ENCODE data around the gene SH3BGRL. TPM values are rescaled to one million over a fixed set of nuclear protein-coding genes. Genes with fewer than 3 reads are reported as not detected.

SH3BGRL gene
- total RNA-seq, 1 donor from 2014 or later = 35.7 TPM

- H3K36me3 Mint-ChIP-seq (ENCODE audit: low read depth) = peaks cover 11% of the 10 kb centered on the region
- no peaks in the 10 kb centered on the region for H3K27me3 Mint-ChIP-seq
- intact Hi-C loops (cut with micrococcal nuclease) = no loop called here
- peaks cover 3% of the 10 kb centered on the region for H3K9me3 Mint-ChIP-seq
- H3K4me3 Mint-ChIP-seq = no peak overlapping the region
- DNase-seq = no peak
- no peak overlapping the region for H3K27ac Mint-ChIP-seq
- H3K4me1 Mint-ChIP-seq = no peaks in the 10 kb centered on the region
Measured at GRCh38 chrX:81231476-81231875, 29.6 kb downstream of the SH3BGRL start.

GRCh38 chrX:81232218-81232617 lies 30.3 kb downstream of the SH3BGRL start:
- no peak overlapping the region for H3K27ac Mint-ChIP-seq

GRCh38 chrX:81237516-81237915 lies 35.6 kb downstream of the SH3BGRL start:
- H3K4me3 Mint-ChIP-seq = no peak overlapping the region
- no peaks in the 10 kb centered on the region for H3K27me3 Mint-ChIP-seq
- H3K27ac Mint-ChIP-seq = no peak overlapping the region
- DNase-seq = no peak
- intact Hi-C loops (cut with micrococcal nuclease) = no loop called here
- H3K9me3 Mint-ChIP-seq = peaks cover 17% of the 10 kb centered on the region
- H3K4me1 Mint-ChIP-seq = no peaks in the 10 kb centered on the region
- H3K36me3 Mint-ChIP-seq (ENCODE audit: low read depth) = peaks cover 44% of the 10 kb centered on the region

More at GRCh38 chrX:81232218-81232617, 30.3 kb downstream of the SH3BGRL start:
- no peak for DNase-seq
- no peak overlapping the region for H3K4me3 Mint-ChIP-seq
- H3K9me3 Mint-ChIP-seq = peaks cover 7% of the 10 kb centered on the region
- no peaks in the 10 kb centered on the region for H3K27me3 Mint-ChIP-seq
- H3K4me1 Mint-ChIP-seq = no peaks in the 10 kb centered on the region
- intact Hi-C loops (cut with micrococcal nuclease) = no loop called here
- H3K36me3 Mint-ChIP-seq (ENCODE audit: low read depth) = peaks cover 17% of the 10 kb centered on the region

- peaks cover 46% of the 10 kb centered on the region for H3K36me3 Mint-ChIP-seq (ENCODE audit: low read depth)
- no peaks in the 10 kb centered on the region for H3K4me1 Mint-ChIP-seq
- H3K9me3 Mint-ChIP-seq = peaks cover 17% of the 10 kb centered on the region
- intact Hi-C loops (cut with micrococcal nuclease) = no loop called here
- H3K27me3 Mint-ChIP-seq = no peaks in the 10 kb centered on the region
- no peak overlapping the region for H3K4me3 Mint-ChIP-seq
- DNase-seq = no peak
- H3K27ac Mint-ChIP-seq = no peak overlapping the region
Measured at GRCh38 chrX:81238166-81238565, 36.3 kb downstream of the SH3BGRL start.

GRCh38 chrX:81240701-81241331 lies 38.9 kb downstream of the SH3BGRL start:
- no peak overlapping the region for H3K27ac Mint-ChIP-seq
- H3K9me3 Mint-ChIP-seq = peaks cover 14% of the 10 kb centered on the region
- intact Hi-C loops (cut with micrococcal nuclease) = no loop called here
- H3K36me3 Mint-ChIP-seq (ENCODE audit: low read depth) = peaks cover 40% of the 10 kb centered on the region
- no peaks in the 10 kb centered on the region for H3K27me3 Mint-ChIP-seq
- H3K4me1 Mint-ChIP-seq = no peaks in the 10 kb centered on the region
- no peak overlapping the region for H3K4me3 Mint-ChIP-seq
- no peak for DNase-seq

GRCh38 chrX:81241753-81242152 lies 39.9 kb downstream of the SH3BGRL start:
- Mint-ChIP-seq H3K4me1 (no peaks in the 10 kb centered on the region), H3K36me3 (ENCODE audit: low read depth) (peaks cover 36% of the 10 kb centered on the region), H3K27me3 (no peaks in the 10 kb centered on the region), H3K4me3 (no peak overlapping the region), H3K9me3 (peaks cover 12% of the 10 kb centered on the region), H3K27ac (no peak overlapping the region)
- intact Hi-C loops (cut with micrococcal nuclease) = no loop called here
- no peak for DNase-seq

- Mint-ChIP-seq H3K9me3 (no peaks in the 10 kb centered on the region), H3K4me1 (peaks cover 2% of the 10 kb centered on the region), H3K4me3 (no peak overlapping the region), H3K36me3 (ENCODE audit: low read depth) (no peaks in the 10 kb centered on the region), H3K27me3 (no peaks in the 10 kb centered on the region), H3K27ac (no peak overlapping the region)
- intact Hi-C loops (cut with micrococcal nuclease) = no loop called here
- no peak for DNase-seq
Measured at GRCh38 chrX:81255876-81256275, 54.0 kb downstream of the SH3BGRL start.

GRCh38 chrX:81257817-81258216 lies 55.9 kb downstream of the SH3BGRL start:
- H3K4me3 Mint-ChIP-seq = no peak overlapping the region
- no peaks in the 10 kb centered on the region for H3K36me3 Mint-ChIP-seq (ENCODE audit: low read depth)
- DNase-seq = no peak
- intact Hi-C loops (cut with micrococcal nuclease) = no loop called here
- H3K27ac Mint-ChIP-seq = no peak overlapping the region
- H3K4me1 Mint-ChIP-seq = peaks cover 2% of the 10 kb centered on the region
- no peaks in the 10 kb centered on the region for H3K27me3 Mint-ChIP-seq
- no peaks in the 10 kb centered on the region for H3K9me3 Mint-ChIP-seq

DNA sequence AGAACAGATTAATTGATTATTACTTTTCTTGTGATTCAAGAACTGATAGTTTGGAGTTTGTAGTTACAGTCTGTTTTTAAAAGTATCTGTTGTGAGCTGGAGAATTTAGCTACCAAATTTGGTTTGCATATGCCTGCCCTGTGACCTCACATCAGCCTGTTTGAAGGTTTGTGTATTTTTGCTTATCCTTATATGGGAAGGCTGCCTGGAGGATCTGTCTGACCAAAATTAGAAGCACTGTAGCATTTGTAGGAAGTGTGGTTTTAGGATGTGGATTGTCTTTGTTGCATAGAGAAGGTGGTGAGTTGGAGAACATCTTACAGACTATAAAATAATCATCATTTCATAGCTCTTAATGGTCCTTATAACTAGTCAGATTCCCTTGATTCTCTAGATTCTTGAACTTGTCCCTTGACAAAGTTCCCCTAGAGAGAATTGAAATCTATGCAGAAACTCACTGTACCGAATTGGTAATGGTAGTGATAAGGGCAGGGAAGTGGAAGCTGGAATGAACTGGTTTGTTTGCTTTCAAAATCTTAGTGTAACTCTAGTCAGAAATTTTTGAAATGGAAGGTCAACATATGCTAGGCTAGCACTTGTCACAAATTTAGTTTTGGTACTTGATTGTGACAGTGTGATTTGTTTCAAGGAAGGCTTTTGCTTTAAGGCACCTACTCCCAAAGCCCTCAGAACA lies 57.3 kb downstream of the SH3BGRL start:
- intact Hi-C loops (cut with micrococcal nuclease) = no loop called here
- H3K4me1 Mint-ChIP-seq = peaks cover 2% of the 10 kb centered on the region
- no peaks in the 10 kb centered on the region for H3K36me3 Mint-ChIP-seq (ENCODE audit: low read depth)
- H3K9me3 Mint-ChIP-seq = no peaks in the 10 kb centered on the region
- DNase-seq = no peak
- no peaks in the 10 kb centered on the region for H3K27me3 Mint-ChIP-seq
- H3K27ac Mint-ChIP-seq = no peak overlapping the region
- no peak overlapping the region for H3K4me3 Mint-ChIP-seq

GRCh38 chrX:81259714-81260395 lies 58.0 kb downstream of the SH3BGRL start:
- intact Hi-C loops (cut with micrococcal nuclease) = loop anchor here (10.0 kb wide), 1 partner anchor 55 kb away; the partner anchor contains the start of genes HMGN5 and SH3BGRL
- DNase-seq = no peak
- no peaks in the 10 kb centered on the region for H3K36me3 Mint-ChIP-seq (ENCODE audit: low read depth)
- H3K27ac Mint-ChIP-seq = no peak overlapping the region
- peaks cover 2% of the 10 kb centered on the region for H3K4me1 Mint-ChIP-seq
- no peak overlapping the region for H3K4me3 Mint-ChIP-seq
- H3K9me3 Mint-ChIP-seq = no peaks in the 10 kb centered on the region
- H3K27me3 Mint-ChIP-seq = no peaks in the 10 kb centered on the region

GRCh38 chrX:81261576-81261975 lies 59.7 kb downstream of the SH3BGRL start:
- Mint-ChIP-seq H3K27ac (no peak overlapping the region), H3K27me3 (no peaks in the 10 kb centered on the region), H3K9me3 (no peaks in the 10 kb centered on the region), H3K4me3 (no peak overlapping the region), H3K36me3 (ENCODE audit: low read depth) (peaks cover 1% of the 10 kb centered on the region), H3K4me1 (peaks cover 2% of the 10 kb centered on the region)
- intact Hi-C loops (cut with micrococcal nuclease) = loop anchor here (10.0 kb wide), 1 partner anchor 57 kb away; the partner anchor contains the start of genes HMGN5 and SH3BGRL
- no peak for DNase-seq

- Mint-ChIP-seq H3K9me3 (peaks cover under 1% of the 10 kb centered on the region), H3K27ac (no peak overlapping the region), H3K4me1 (peaks cover 3% of the 10 kb centered on the region), H3K27me3 (no peaks in the 10 kb centered on the region), H3K4me3 (no peak overlapping the region), H3K36me3 (ENCODE audit: low read depth) (peaks cover 3% of the 10 kb centered on the region)
- intact Hi-C loops (cut with micrococcal nuclease) = loop anchor here (10.0 kb wide), 1 partner anchor 58 kb away; the partner anchor contains the start of genes HMGN5 and SH3BGRL
- DNase-seq = no peak
Measured at GRCh38 chrX:81263059-81263458, 61.2 kb downstream of the SH3BGRL start.

- DNase-seq = no peak
- Mint-ChIP-seq H3K36me3 (ENCODE audit: low read depth) (peaks cover 38% of the 10 kb centered on the region), H3K4me1 (no peaks in the 10 kb centered on the region), H3K9me3 (no peaks in the 10 kb centered on the region), H3K4me3 (no peak overlapping the region), H3K27ac (no peak overlapping the region), H3K27me3 (no peaks in the 10 kb centered on the region)
- intact Hi-C loops (cut with micrococcal nuclease) = no loop called here
Measured at GRCh38 chrX:81278616-81279015, 76.7 kb downstream of the SH3BGRL start.

- Mint-ChIP-seq H3K4me3 (no peak overlapping the region), H3K27ac (no peak overlapping the region), H3K27me3 (no peaks in the 10 kb centered on the region), H3K36me3 (ENCODE audit: low read depth) (peaks cover 44% of the 10 kb centered on the region), H3K9me3 (no peaks in the 10 kb centered on the region), H3K4me1 (no peaks in the 10 kb centered on the region)
- no peak for DNase-seq
- intact Hi-C loops (cut with micrococcal nuclease) = no loop called here
Measured at GRCh38 chrX:81280148-81280547, 78.2 kb downstream of the SH3BGRL start.

All from activated CD4-positive, alpha-beta T cell treated with anti-CD3 and anti-CD28 coated beads, Interleukin-2, amount 10 ng/mL, durations not matched to agents 24 days and 14 days (primary cell).